Psoas muscle (tissue), 8 donors: ENCODE data around the gene PGP. TPM values are rescaled to one million over a fixed set of nuclear protein-coding genes. Genes with fewer than 3 reads are reported as not detected.

Experiments used
- ATAC-seq, 4 donors: fragments of 200-7000 bp; cut with Tn5 transposase; one replicate each; pipeline ENCODE4 v1.9.1; 2020; ENCODE audit warnings: moderate library complexity in 3 of 4, mild to moderate bottlenecking in 2 of 4
- DNase-seq, 2 donors: peaks; one replicate each; pipeline ENCODE4 v3.0.0-alpha.2; 2020
- H3K27ac ChIP-seq: fragments of 200-600 bp; one replicate; pipeline ENCODE4 v1.8.0; 2022
- H3K27me3 ChIP-seq, 3 donors: fragments of 200-600 bp in 1 of 3; one replicate each; pipeline versions ENCODE4 v1.6.1 to v1.8.0; 2013 to 2022; ENCODE audit warnings: low read length in 2 of 3, mild to moderate bottlenecking in 2 of 3, moderate library complexity in 1 of 3; ENCODE audit not compliant: insufficient read depth in 3 of 3
- H3K36me3 ChIP-seq, 2 donors: fragments of 200-600 bp in 1 of 2; one replicate each; pipeline versions ENCODE4 v1.6.1 to v1.8.0; 2013 to 2022; ENCODE audit warnings: low read depth in 1 of 2, mild to moderate bottlenecking in 1 of 2, moderate library complexity in 1 of 2; ENCODE audit not compliant: insufficient read depth in 1 of 2
- H3K4me1 ChIP-seq: fragments of 200-600 bp; one replicate; pipeline ENCODE4 v1.8.0; 2022
- H3K4me3 ChIP-seq: fragments of 200-600 bp; one replicate; pipeline ENCODE4 v1.8.0; 2022; ENCODE audit warnings: mild to moderate bottlenecking
- H3K9me3 ChIP-seq: fragments of 200-600 bp; one replicate; pipeline ENCODE4 v1.8.0; 2022
- CTCF ChIP-seq: fragments of 200-600 bp; IDR thresholded peaks from one replicate; pipeline ENCODE4 v1.8.0; 2022; ENCODE audit warnings: antibody characterized with exemption
- WGBS, 3 donors: extraction: QIAGEN DNeasy Blood & Tissue Kit; methylation state at CpG; one replicate each; pipeline versions ENCODE4 v1.1.6 to v1.1.7; 2013; 5-methylcytosine and 5-hydroxymethylcytosine counted together
- intact Hi-C, 2 donors: fragments of 100-400 bp; cut with DNase I; formaldehyde crosslinking; loops; one replicate each; pipeline versions ENCODE4 v1.11.0 to v1.14.2; 2022
- polyA plus RNA-seq, 3 donors: library from polyadenylated mRNA; stranded (reverse); fragments of 200-250 nt; gene quantifications; one replicate each; pipeline ENCODE4 v1.2.3, GENCODE V29; 2013
- total RNA-seq, 4 donors: library from RNA; stranded (reverse); fragmentation: NEBNext Ultra II Directional in 2 of 4; extraction: Animal tissue kit (Norgen Biotek cat#: 25700) in 2 of 4; gene quantifications; one replicate each; pipeline versions ENCODE4 v1.2.1 to v1.2.4, GENCODE V29; 2021 to 2023
- donor health status: healthy with polysubstance abuse.
- donor health status: DM: no; HTN: no; CAD: no; lungs with moderate emphysema.
- donor health status: Bipolar disorder and iron deficiency.
- donor health status: healthy.
- donor health status: DM: yes; HTN: yes; CAD: no.
- donor health status: DM: no; HTN: no; CAD: no.
- donor health status: DM: no; HTN: no; CAD: no.
- donor health status: DM: yes; HTN: yes; CAD: no.

PGP gene
- total and polyA plus RNA-seq, 7 donors, result 20.9 to 35.9 (median 27.4) TPM

DNA sequence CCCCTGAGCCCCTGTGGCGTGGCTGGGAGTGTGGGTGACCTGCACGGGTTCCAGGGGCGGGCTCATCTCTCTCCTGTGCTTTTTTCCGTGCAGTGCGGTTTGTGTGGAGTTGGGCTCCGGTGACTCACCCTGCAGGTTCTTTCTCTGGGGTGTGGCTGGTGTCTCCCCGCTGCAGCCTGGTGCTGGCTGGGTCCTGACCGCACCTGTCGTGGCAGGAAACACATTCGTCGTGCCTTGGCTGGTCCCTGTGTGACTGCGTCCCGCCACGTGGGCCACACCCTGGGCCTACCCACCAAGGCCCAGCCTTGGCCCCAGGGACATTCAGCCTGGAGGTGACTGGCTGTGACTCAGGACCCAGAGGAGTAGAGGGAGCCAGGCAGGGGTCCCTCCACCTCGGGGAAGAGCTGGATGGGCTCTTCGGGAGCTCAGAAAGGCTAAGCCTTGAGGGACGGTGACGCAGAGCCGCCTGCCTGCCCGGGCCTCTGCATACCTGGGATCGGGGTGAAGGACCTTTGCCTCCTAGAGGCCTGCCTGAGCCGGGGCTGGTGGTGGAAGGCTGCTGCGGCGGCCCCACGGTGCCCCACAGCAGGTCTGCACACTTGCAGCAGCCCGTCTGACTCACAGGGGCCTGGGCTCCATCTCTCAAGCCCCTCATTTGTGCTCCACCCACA, 51.3 kb downstream of the PGP start:
- Histone ChIP-seq H3K36me3 (peaks cover 3 to 24% of the 10 kb centered on the region in 2 donors), H3K4me1 (peaks cover 16% of the 10 kb centered on the region), H3K27me3 (no peaks in the 10 kb centered on the region), H3K27ac (no peak overlapping the region), H3K4me3 (no peak overlapping the region), H3K9me3 (no peaks in the 10 kb centered on the region)
- WGBS, 3 donors, result 86 to 91% (median 89%) methylated on average over 26 of the region's 26 CpGs
- TF ChIP-seq CTCF, result no peak
- DNase-seq (no peak), ATAC-seq (no peak)
- intact Hi-C loops, result no loop called here

DNA sequence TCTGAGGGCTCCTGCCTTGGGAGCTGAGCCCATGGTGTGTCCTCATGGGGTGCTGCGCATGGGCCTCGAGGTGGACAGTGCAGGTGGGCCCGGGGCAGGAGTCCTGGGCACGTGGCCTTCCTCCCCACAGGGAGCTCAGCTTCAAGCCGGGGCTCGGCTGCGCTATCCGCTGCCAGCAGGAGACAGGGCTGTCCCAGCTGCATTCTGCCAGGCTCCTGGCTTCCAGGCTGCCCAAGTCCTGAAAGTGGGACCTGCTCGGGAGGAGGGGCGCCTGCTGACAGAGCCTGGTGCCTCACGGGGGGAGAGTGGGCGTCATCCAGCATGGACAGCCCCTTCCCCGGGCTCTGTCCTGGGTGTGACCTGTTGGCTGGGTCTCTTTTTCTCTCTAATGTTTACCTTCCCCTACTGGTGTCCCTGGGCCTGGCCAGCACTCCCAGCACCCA, 51.9 kb downstream of the PGP start:
- H3K27me3 ChIP-seq, result no peaks in the 10 kb centered on the region
- intact Hi-C loops, result no loop called here
- H3K4me1 ChIP-seq, result peaks cover 22% of the 10 kb centered on the region
- ATAC-seq (no peak), DNase-seq (no peak)
- 75 to 84% (median 80%) methylated on average over 12 to 13 of the region's 13 CpGs for WGBS, 3 donors
- no peak overlapping the region for H3K27ac ChIP-seq
- TF ChIP-seq CTCF, result no peak
- H3K36me3 ChIP-seq, result peaks cover 0 to 18% of the 10 kb centered on the region in 2 donors
- H3K9me3 ChIP-seq, result no peaks in the 10 kb centered on the region
- H3K4me3 ChIP-seq, result no peak overlapping the region

DNA sequence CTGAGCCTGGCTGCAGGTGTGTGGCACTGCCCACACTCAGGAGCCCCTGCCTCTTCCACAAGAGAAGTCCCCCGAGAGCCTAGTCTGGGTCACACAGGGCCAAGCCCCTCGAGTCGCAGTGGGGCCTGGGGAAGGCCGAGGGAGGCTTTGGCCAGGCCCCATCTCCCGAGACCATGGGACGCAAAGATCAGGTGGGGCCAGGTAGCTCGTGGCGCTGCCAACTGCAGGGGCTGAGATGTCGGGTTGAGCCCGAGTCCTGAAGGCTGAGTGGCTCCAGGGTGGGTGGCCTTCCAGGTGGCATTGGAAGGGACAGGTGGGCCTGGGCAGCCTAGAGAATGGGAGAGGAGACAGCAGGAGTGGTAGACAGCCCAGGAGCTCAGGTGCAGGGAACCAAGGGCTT, 52.7 kb downstream of the PGP start:
- no peak for DNase-seq
- 84 to 90% (median 89%) methylated on average over 10 of the region's 10 CpGs for WGBS, 3 donors
- no peak for ATAC-seq
- H3K27me3 ChIP-seq, result no peaks in the 10 kb centered on the region
- H3K4me1 ChIP-seq, result peaks cover 29% of the 10 kb centered on the region
- H3K36me3 ChIP-seq, result peaks cover 0 to 12% of the 10 kb centered on the region in 2 donors
- no peak for TF ChIP-seq CTCF
- intact Hi-C loops, result no loop called here
- no peak overlapping the region for H3K4me3 ChIP-seq
- no peaks in the 10 kb centered on the region for H3K9me3 ChIP-seq
- H3K27ac ChIP-seq, result no peak overlapping the region

Other genes with a start within 250 kb of the PGP start
- gene RNF151, start 248.0 kb downstream of the PGP start, total RNA-seq, result not detected
- not detected for gene RNF151, start 248.0 kb downstream of the PGP start, polyA plus RNA-seq
- 10 to 100 TPM; 31.5 to 41.8 (median 40.7) TPM for gene TBL3, start 242.8 kb downstream of the PGP start, total RNA-seq
- gene TBL3, start 242.8 kb downstream of the PGP start, polyA plus RNA-seq, result 10 to 100 TPM; 51.6 to 78.0 (median 55.8) TPM
- under 1 TPM in 1 of 4 donors, not detected in 3; 0.20 TPM for gene NOXO1, start 233.4 kb downstream of the PGP start, total RNA-seq
- gene NOXO1, start 233.4 kb downstream of the PGP start, polyA plus RNA-seq, result under 1 TPM; 0.27 to 0.77 (median 0.39) TPM
- 10 to 100 TPM; 18.9 to 34.2 (median 28.4) TPM for gene GFER, start 230.6 kb downstream of the PGP start, total RNA-seq
- 10 to 100 TPM; 40.0 to 53.2 (median 43.5) TPM for gene GFER, start 230.6 kb downstream of the PGP start, polyA plus RNA-seq
- gene SYNGR3, start 224.9 kb downstream of the PGP start, total RNA-seq, result under 1 TPM in 3 of 4 donors, not detected in 1; 0.24 to 0.52 (median 0.25) TPM
- under 1 TPM; 0.24 to 0.85 (median 0.25) TPM for gene SYNGR3, start 224.9 kb downstream of the PGP start, polyA plus RNA-seq
- gene ZNF598, start 205.0 kb downstream of the PGP start, total RNA-seq, result 10 to 100 TPM; 27.4 to 46.6 (median 44.8) TPM
- 10 to 100 TPM; 35.6 to 58.8 (median 51.9) TPM for gene ZNF598, start 205.0 kb downstream of the PGP start, polyA plus RNA-seq
- under 1 TPM in 1 of 4 donors, not detected in 3; 0.66 TPM for gene NPW, start 195.1 kb downstream of the PGP start, total RNA-seq
- gene NPW, start 195.1 kb downstream of the PGP start, polyA plus RNA-seq, result under 1 TPM in 2 of 3 donors, not detected in 1; 0.14 to 0.43 TPM
- 100 to 1,000 TPM in 1 of 4 donors, 10 to 100 TPM in 3; 61.6 to 156 (median 90.4) TPM for gene NHERF2, start 187.9 kb downstream of the PGP start, total RNA-seq
- gene NHERF2, start 187.9 kb downstream of the PGP start, polyA plus RNA-seq, result 10 to 100 TPM; 76.4 to 90.8 (median 86.2) TPM
- 10 to 100 TPM in 1 of 4 donors, 1 to 10 TPM in 3; 3.1 to 11.9 (median 4.8) TPM for gene NTHL1, start 167.0 kb downstream of the PGP start, total RNA-seq
- 10 to 100 TPM in 2 of 3 donors, 1 to 10 TPM in 1; 8.0 to 17.7 (median 16.8) TPM for gene NTHL1, start 167.0 kb downstream of the PGP start, polyA plus RNA-seq
- gene TSC2, start 166.9 kb downstream of the PGP start, total RNA-seq, result 10 to 100 TPM; 60.8 to 89.9 (median 73.8) TPM
- gene TSC2, start 166.9 kb downstream of the PGP start, polyA plus RNA-seq, result 10 to 100 TPM; 27.8 to 43.0 (median 29.7) TPM
- 100 to 1,000 TPM in 1 of 4 donors, 10 to 100 TPM in 3; 59.1 to 123 (median 86.0) TPM for gene PKD1, start 78.9 kb downstream of the PGP start, total RNA-seq
- 10 to 100 TPM; 33.9 to 93.3 (median 58.4) TPM for gene PKD1, start 78.9 kb downstream of the PGP start, polyA plus RNA-seq
- gene RAB26, start 66.2 kb downstream of the PGP start, total RNA-seq, result 1 to 10 TPM in 1 of 4 donors, under 1 TPM in 3; 0.32 to 1.7 (median 0.83) TPM
- gene RAB26, start 66.2 kb downstream of the PGP start, polyA plus RNA-seq, result under 1 TPM; 0.17 to 0.31 (median 0.21) TPM
- 10 to 100 TPM; 15.6 to 47.5 (median 38.9) TPM for gene TRAF7, start 59.1 kb downstream of the PGP start, total RNA-seq
- 10 to 100 TPM; 20.8 to 39.1 (median 27.3) TPM for gene TRAF7, start 59.1 kb downstream of the PGP start, polyA plus RNA-seq
- 1 to 10 TPM in 1 of 4 donors, under 1 TPM in 3; 0.63 to 1.0 (median 0.76) TPM for gene CASKIN1, start 18.2 kb downstream of the PGP start, total RNA-seq
- under 1 TPM; 0.32 to 0.45 (median 0.43) TPM for gene CASKIN1, start 18.2 kb downstream of the PGP start, polyA plus RNA-seq
- 10 to 100 TPM; 18.8 to 35.0 (median 28.7) TPM for gene MLST8, start 9.4 kb downstream of the PGP start, total RNA-seq
- gene MLST8, start 9.4 kb downstream of the PGP start, polyA plus RNA-seq, result 10 to 100 TPM; 58.1 to 60.5 (median 59.7) TPM
- 1 to 10 TPM in 3 of 4 donors, under 1 TPM in 1; 0.86 to 5.3 (median 4.1) TPM for gene BRICD5, start 4.0 kb downstream of the PGP start, total RNA-seq
- 1 to 10 TPM; 1.4 to 3.1 (median 1.8) TPM for gene BRICD5, start 4.0 kb downstream of the PGP start, polyA plus RNA-seq
- 10 to 100 TPM; 11.1 to 22.9 (median 12.8) TPM for gene E4F1, start 8.8 kb upstream of the PGP start, total RNA-seq
- 10 to 100 TPM; 16.8 to 21.8 (median 19.1) TPM for gene E4F1, start 8.8 kb upstream of the PGP start, polyA plus RNA-seq
- 1 to 10 TPM in 1 of 4 donors, under 1 TPM in 3; 0.28 to 1.2 (median 0.60) TPM for gene DNASE1L2, start 21.6 kb upstream of the PGP start, total RNA-seq
- under 1 TPM; 0.17 to 0.35 (median 0.30) TPM for gene DNASE1L2, start 21.6 kb upstream of the PGP start, polyA plus RNA-seq
- gene ECI1, start 36.7 kb upstream of the PGP start, total RNA-seq, result 100 to 1,000 TPM; 103 to 143 (median 126) TPM
- gene ECI1, start 36.7 kb upstream of the PGP start, polyA plus RNA-seq, result 100 to 1,000 TPM in 2 of 3 donors, 10 to 100 TPM in 1; 81.7 to 205 (median 183) TPM
- 100 to 1,000 TPM; 165 to 251 (median 187) TPM for gene RNPS1, start 53.3 kb upstream of the PGP start, total RNA-seq
- gene RNPS1, start 53.3 kb upstream of the PGP start, polyA plus RNA-seq, result 100 to 1,000 TPM; 193 to 441 (median 352) TPM
- 1 to 10 TPM; 8.6 to 9.4 (median 9.0) TPM for gene ABCA3, start 125.9 kb upstream of the PGP start, total RNA-seq
- 1 to 10 TPM; 2.2 to 5.2 (median 3.0) TPM for gene ABCA3, start 125.9 kb upstream of the PGP start, polyA plus RNA-seq
- 1 to 10 TPM; 1.2 to 1.8 (median 1.7) TPM for gene CCNF, start 214.6 kb upstream of the PGP start, total RNA-seq
- 1 to 10 TPM; 1.1 to 2.3 (median 1.7) TPM for gene CCNF, start 214.6 kb upstream of the PGP start, polyA plus RNA-seq
- 1 to 10 TPM in 1 of 4 donors, under 1 TPM in 3; 0.25 to 1.1 (median 0.47) TPM for gene TEDC2, start 245.3 kb upstream of the PGP start, total RNA-seq
- gene TEDC2, start 245.3 kb upstream of the PGP start, polyA plus RNA-seq, result 1 to 10 TPM in 2 of 3 donors, under 1 TPM in 1; 0.34 to 3.0 (median 1.2) TPM